GM10266 (cell line): Measurements from ENCODE around the gene SERPINH1.

ENCODE experiments used
- DNase-seq: peaks from one replicate; pipeline ENCODE4 v3.0.0; 2012; ENCODE audit errors: extremely low spot score
- TF ChIP-seq, protein P1 (sequence below): IDR thresholded peaks from 2 replicates; pipeline ENCODE4 v1.5.1; 2012; ENCODE audit warnings: mild to moderate bottlenecking, low read depth; ENCODE audit not compliant: control insufficient read depth, insufficient read depth; ENCODE audit errors: missing control alignments

The SERPINH1 gene

GRCh38 chr11:75553182-75553581, 8.9 kb upstream of the SERPINH1 start:
- no peak for DNase-seq
- TF ChIP-seq, protein P1, sequence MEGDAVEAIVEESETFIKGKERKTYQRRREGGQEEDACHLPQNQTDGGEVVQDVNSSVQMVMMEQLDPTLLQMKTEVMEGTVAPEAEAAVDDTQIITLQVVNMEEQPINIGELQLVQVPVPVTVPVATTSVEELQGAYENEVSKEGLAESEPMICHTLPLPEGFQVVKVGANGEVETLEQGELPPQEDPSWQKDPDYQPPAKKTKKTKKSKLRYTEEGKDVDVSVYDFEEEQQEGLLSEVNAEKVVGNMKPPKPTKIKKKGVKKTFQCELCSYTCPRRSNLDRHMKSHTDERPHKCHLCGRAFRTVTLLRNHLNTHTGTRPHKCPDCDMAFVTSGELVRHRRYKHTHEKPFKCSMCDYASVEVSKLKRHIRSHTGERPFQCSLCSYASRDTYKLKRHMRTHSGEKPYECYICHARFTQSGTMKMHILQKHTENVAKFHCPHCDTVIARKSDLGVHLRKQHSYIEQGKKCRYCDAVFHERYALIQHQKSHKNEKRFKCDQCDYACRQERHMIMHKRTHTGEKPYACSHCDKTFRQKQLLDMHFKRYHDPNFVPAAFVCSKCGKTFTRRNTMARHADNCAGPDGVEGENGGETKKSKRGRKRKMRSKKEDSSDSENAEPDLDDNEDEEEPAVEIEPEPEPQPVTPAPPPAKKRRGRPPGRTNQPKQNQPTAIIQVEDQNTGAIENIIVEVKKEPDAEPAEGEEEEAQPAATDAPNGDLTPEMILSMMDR, result no peak

GRCh38 chr11:75553889-75554257, 8.2 kb upstream of the SERPINH1 start:
- TF ChIP-seq, protein P1, result no peak
- DNase-seq, result no peak

DNA sequence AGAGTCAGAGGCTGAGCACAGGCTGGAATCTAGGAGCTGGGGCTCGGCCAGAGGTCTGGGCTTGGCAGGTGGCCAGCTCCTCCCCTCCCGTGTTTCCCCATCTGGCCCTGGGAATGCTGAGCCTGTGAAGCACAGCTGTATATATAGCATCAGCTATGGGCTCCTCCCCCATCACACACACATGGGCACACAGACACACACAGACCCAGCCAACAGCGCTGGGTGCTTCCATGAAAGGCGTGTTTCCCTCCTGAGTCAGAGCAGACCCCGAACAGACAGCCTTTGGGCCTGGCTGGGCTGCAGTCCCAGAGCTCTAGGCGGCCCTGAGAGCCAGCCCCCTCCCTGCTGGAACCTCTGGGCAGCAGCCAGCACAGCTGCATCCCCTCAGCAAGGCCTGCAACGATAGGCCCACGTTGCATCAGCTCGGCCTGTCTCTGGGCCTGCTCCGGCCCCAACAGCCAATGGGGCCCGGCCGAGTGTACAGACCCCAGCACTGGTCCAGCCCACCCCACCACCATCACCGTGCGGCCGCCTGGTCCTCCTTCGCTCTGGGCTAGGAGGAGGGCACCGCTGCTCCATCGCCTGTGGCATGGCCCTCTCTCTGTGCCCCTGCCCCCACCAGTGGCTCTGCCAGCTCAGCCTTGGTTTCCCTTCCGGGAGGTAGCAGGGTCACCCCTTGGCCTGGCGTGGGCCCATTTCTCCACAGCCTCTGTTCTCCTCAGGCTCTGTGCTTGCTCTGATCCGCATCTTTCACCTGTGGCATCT, 7.6 kb upstream of the SERPINH1 start:
- TF ChIP-seq, protein P1, result no peak
- no peak for DNase-seq

DNA sequence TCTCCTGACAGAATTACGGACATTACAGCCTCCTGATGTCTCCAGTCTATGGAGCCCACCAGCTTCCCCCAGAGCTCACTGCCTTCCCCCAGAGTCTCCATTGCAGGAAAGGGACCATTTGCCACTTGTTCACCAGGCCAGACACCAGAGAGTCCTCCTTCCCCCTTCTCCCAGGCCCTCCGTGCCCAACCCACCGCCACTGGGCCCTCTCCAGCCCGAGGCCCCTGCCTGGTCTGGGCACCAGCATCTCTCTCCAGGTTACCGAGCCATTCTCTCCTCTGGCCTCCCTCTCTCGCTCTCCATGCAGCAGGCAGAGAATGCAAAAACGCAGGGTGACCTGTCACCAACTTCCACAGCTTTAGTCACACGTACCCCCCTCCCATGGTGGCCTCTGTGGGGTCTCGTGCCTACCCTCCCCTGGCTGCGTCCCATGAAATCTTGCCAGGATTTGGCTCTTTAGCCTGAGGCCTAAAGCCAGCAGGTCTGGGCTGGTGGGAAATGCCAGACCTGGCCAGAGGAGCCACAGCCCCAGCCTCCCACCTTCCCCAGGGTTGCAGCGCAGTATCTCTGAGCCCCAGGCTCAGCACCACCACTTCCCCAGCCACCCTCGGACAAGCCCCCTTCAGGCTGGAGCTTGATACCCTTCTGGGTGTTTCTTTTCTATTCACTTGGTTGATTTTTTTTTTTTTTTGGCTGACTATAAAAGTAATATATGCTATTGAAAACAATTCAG, 6.8 kb upstream of the SERPINH1 start:
- TF ChIP-seq, protein P1, result no peak
- DNase-seq, result no peak

GRCh38 chr11:75556275-75556674, 5.8 kb upstream of the SERPINH1 start:
- DNase-seq, result no peak
- TF ChIP-seq, protein P1, result no peak

GRCh38 chr11:75557666-75558494, 4.2 kb upstream of the SERPINH1 start:
- TF ChIP-seq, protein P1, result no peak
- no peak for DNase-seq
